RPMI7951 (cell line): ENCODE measurements around the gene NGRN. TPM values are rescaled to one million over a fixed set of nuclear protein-coding genes. Genes with fewer than 3 reads are reported as not detected.
"Not testable (repeated sequence)": the region's sequence is repeated elsewhere in the genome, so short reads cannot be mapped to it uniquely, and the experiment has no call there.

ENCODE experiments used
- DNase-seq: peaks from one replicate; pipeline ENCODE4 v3.0.0-alpha.2; 2012; ENCODE audit warnings: low read depth
- total RNA-seq: library from RNA; depleted of rRNA; stranded (reverse); fragments of >200 nt; shearing (Covaris generic); gene quantifications from 2 replicates; pipeline ENCODE4 v1.2.3, GENCODE V29; 2014

Gene NGRN
- total RNA-seq, 1 experiment from 2014 or later: 83.4 TPM

DNA sequence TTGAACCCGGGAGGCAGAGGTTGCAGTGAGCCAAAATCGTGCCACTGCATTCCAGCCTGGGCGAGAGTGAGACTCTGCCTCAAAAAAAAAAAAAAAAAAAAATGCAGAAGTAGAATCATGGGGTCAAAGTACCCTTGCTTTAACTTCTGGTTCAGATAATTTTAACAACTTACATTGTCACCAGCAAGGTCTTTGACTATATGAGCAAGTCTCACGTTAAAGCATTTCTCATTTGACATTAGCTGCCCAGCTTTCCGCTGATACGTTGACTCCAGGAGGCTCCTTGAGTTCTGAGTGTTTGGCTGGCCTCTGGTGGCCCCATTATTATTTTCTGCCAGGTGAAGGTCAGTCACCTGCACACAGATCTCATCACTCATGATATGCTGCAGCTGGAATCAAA lies 16.2 kb downstream of the NGRN start:
- DNase-seq: not testable (repeated sequence)

DNA sequence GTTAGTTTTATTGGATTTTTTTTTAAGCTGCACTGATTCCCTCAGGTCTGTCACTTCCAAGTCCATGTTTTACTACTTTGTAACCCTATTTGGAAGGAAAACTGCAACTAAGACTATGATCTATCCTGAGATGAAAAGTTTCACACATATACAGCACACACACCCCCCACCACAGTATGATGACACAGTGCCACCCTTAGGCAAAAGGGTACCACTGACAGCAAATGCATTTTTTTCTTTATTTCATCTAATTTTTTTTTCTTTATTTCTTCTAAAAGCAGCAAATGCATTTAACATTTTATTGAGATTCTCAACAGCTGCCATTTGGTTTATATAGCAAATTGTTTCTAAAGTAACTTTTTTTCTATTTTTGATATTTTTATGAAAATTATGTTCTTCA lies 21.2 kb downstream of the NGRN start:
- DNase-seq: peak; percentile 56

- no peak for DNase-seq
Observed at GRCh38 chr15:90287101-90287500, 21.6 kb downstream of the NGRN start.

DNA sequence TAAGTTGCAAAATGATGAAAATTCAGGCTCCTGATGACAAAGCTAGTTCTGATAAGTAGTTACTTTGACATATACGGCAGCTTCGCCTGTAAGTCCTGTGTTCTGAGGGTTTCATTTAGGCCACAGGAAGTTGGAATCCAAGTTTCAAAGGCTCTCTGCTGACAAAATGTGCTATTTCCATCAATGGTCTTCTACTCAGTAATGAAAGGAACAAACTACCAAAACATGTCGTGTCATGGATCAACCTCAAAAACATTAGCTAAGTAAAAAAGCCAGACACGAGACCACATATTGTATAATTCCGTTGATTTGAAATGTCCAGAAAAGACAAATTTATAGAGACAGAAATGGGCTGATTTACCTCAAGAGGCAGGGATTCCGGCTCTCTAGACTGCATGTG lies 22.5 kb downstream of the NGRN start:
- DNase-seq: no peak

DNA sequence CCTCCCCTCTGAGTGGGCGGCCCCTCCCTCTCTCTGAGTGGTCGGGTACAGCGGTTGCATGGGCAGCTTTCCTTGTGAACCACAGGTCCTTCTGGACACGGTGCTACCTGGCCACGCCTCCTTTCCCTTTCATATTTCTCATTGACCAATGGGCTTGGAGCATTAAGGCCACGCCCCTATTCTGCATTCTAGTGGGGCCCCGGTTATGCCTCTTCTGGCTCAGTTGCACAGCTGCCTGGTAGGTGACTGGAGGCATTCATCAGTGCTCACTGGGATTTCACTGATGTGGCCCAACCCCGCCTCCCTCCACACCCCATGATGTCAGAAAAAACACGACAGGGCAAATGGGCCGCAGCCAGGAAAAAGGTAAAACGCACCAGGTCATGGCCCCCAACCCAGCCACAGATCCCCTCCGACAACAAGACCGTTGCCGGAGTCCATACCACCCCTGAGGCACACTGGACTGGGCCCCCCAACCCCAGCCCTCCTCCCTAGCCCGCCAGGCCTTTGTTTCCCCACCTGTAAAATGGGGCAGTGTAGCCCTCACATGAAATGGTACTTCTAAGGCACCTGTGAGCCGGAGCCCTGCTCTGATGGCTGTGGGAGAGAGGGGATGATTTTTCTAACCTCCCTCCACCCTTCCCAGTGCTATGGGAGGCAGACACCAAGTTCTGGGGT lies 26.3 kb downstream of the NGRN start:
- peak; percentile 26 for DNase-seq

GRCh38 chr15:90293040-90293810 lies 27.8 kb downstream of the NGRN start:
- DNase-seq: peak; percentile 48

- DNase-seq: no peak
Observed at GRCh38 chr15:90294159-90294558, 28.7 kb downstream of the NGRN start.

DNA sequence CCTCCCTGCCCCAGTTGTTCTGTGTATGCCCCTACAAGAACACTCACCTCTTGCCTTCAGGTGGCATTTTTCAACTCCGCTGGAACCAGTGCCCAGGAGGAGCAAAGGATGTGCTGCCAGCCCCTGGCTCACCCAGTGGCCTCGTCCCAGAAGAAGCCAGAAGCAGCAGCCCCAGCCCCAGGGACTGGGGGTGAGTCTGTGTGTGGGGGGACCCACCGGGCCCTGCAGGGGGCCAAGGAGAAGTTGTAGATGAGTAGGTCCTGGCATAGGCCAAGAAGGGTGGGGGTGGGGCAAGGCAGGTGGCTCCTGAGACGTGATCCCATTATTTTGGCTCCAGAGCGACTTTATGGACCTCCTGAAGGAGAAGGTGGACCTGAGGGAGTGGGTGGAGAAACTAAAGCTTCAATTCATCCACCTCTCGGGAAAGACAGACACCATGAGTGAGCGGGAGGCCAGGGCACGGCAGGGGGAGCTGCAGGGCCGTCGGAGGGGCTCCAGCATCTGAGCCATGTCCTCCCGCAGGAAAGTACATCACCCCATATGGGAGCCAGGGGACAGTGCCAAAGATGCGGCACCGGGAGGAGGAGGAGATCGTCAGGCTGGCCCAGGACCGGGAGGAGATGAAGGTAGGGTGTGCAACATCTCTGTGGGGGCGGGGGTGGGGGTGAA lies 29.3 kb downstream of the NGRN start:
- peak; percentile 9 for DNase-seq

GRCh38 chr15:90295270-90295648 lies 29.8 kb downstream of the NGRN start:
- no peak for DNase-seq

GRCh38 chr15:90296316-90296884 lies 30.9 kb downstream of the NGRN start:
- not testable (repeated sequence) for DNase-seq

DNA sequence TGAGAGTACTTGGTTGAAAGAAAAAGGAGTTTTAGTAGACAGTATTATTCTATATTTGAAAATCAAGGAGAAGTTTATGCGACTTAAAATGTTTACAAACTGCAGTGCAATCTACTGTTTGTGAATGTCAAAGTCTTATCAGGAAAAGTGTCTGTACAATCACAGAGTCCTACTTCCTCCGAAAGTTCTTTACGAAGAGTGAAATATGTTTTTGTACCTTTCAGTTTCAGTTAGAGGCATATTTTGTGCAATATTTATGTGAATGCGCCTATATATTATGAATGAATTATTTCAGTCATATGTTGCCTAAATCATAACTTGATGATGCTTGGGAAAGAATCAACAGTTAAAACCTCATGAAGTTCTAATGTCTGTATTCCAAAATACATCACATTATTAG lies 31.5 kb downstream of the NGRN start:
- no peak for DNase-seq

DNA sequence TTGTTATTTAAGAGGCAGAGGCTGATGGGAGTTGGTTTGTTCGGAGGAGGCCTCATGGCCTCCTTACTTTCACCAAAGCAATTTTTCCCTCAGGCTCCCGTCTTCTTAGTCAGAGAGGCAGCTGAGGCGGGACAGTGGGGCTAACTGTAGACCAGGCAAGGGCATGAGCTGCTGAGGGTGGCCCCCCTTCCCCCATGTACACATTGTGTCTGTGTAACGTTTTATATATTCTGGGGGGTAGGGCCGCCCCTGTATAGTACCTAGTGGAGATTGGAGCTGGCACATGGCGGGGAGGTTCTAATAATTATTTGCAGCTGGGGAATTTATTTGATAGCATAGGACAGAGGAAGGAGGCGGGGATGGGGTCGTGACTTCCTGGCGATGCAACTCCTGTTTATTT lies 35.1 kb downstream of the NGRN start:
- no peak for DNase-seq

DNA sequence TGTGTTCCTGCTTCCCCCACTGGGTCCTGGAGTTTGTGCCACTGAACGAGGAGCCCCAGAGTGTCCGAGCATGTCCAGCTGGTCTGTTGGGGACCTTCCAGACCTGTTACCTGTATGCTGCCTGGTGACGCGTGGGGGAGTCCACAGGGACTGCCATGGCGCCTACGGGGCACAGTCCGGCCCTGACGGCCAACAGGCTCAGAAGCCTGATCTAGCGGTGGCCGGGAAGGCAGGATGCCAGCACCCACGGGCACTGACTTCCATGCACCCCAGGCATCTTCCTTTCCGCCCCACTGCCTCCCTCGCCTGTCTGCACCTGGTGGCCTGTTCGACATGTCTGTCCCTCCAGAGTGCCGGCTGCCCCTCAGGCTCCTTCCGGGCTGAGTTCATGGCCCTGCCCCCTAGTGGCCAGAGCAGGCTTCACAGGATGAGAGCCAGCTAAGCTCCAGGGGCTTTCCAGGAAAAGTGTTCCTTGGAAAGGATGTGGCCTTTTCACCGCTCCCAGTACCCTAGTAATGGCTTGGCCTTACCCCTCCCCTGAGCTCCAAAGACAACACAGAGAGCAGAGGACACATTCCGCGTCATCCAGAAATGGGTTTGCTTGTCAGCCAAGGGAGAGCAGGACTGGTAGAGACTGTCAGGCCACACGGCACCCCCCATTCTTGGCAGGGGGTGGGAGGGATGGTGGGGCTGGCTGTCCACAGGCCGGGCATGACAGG lies 35.7 kb downstream of the NGRN start:
- peak; percentile 85 for DNase-seq

- peak; percentile 19 for DNase-seq
Observed at GRCh38 chr15:90301707-90302300, 36.3 kb downstream of the NGRN start.

GRCh38 chr15:90305355-90305754 lies 39.9 kb downstream of the NGRN start:
- not testable (repeated sequence) for DNase-seq

DNA sequence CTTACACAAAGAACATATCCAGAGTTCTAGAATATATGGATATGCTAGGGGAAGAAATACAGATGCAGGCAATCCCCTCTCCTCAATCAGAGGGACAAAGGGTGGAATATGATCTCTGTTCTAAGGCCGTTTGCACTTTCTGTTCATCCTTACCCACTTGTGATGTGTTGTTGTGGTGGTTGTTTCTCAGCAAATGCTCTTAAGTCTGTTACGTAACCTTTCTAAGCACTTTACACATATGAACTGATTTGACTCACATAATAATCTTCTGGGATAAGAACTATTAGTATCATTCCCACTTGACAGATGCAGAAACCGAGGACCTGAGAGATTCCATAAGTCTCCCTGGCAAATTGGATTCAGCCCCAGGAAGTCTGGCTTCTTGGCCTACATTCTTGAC lies 40.5 kb downstream of the NGRN start:
- DNase-seq: no peak

- no peak for DNase-seq
Observed at GRCh38 chr15:90306560-90306959, 41.1 kb downstream of the NGRN start.

DNA sequence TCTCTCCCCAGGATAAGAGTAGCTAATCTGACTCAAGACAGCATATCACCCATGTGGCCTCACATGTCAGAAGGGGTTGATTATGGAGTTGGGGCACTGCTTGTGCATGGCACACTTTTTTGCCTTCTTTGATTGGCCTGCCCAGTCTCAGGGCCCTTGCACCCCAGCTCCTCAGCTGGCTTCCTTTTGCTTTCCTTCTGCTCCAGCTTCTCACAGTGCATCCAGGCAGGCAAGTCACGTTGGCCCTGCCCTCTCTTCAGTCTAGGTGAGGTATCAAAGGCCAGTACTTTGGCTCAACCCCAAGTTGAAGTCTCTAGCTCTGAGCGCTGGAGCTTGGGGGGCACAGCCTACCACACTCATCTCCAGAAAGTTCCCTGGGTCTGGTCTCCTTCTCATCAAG lies 42.2 kb downstream of the NGRN start:
- no peak for DNase-seq

DNA sequence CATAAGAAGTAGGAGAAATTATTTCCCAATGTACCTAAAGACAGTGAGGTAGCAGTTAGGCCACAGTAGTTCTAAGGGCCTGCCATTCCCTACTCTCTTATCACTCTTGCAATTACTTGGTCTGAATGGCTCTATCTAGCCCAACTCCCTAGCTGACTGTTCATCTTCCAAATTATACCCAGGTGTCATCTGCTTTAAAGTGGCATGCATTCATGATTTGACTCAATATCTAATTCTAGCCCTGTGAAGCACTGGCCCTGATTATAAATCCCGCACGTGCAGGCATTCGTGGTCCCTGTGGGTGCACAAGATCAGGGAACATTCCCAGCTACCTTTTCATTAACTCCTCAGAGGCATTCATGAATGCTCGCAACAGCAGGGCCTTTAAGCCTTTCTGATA lies 43.5 kb downstream of the NGRN start:
- DNase-seq: no peak

DNA sequence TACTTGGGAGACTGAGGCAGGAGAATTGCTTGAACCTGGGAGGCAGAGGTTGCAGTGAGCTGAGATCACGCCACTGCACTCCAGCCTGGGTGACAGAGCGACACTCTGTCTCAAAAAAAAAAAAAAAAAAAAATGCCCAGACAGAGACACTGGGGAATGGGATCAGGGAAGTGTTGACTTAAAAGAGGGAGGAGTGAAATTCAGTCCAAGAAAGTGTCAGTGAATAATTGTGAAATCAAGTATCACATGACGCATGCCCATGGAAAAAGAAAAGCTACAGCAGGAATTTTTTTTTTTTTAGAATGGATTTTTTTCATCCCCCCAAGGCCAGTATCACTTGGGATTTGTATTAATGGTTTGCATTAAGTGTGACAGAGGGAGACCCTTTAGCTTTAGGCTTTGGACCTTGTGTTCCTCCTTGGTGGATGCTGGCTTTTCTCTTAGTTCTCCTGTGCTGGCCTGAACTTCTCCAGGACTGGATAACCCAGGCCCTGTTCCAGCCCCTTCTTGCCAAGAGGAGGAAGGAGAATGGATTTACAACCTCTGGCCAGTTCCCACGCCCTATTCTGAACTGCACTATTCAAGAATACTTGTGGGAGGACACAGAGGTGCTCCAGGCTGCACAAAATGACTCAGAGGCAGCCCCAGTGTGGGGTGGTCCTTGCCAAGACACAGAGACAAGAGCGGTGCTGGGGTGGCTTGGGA lies 50.0 kb downstream of the NGRN start:
- DNase-seq: peak; percentile 81

GRCh38 chr15:90316139-90316538 lies 50.7 kb downstream of the NGRN start:
- no peak for DNase-seq
